ENCODE measurements around the gene ELK3. TPM values are rescaled to one million over a fixed set of nuclear protein-coding genes. Genes with fewer than 3 reads are reported as not detected.

Gene ELK3
- total and polyA plus RNA-seq, 2 of the 13 experiments (the other 11 are each of a cell fraction or from before 2014, with no cell fraction given), result 2.9 to 3.2 TPM

GRCh38 chr12:96225994-96226399 is 31.8 kb downstream of the ELK3 start (continued):
- TF ChIP-seq ZNF407 (CRISPR knock-in tag; IDR thresholded peaks at IDR 0.05; ENCODE audit: not compliant biosample characterization) (no peak), ZNF121 (CRISPR knock-in tag; IDR thresholded peaks at IDR 0.05) (peak; percentile 90), ZNF207 (IDR thresholded peaks at IDR 0.05; ENCODE audit: borderline replicate concordance) (no peak), SNAPC4 (CRISPR knock-in tag; IDR thresholded peaks at IDR 0.05) (no peak), SKI (IDR thresholded peaks at IDR 0.05; ENCODE audit: partially characterized antibody) (peak; percentile 25), HNRNPH1 (optimal IDR thresholded peaks at IDR 0.05; ENCODE audit: low read depth, low read length) (no peak), CHCHD3 (CRISPR knock-in tag; IDR thresholded peaks at IDR 0.05) (no peak), ZNF34 (CRISPR knock-in tag; IDR thresholded peaks at IDR 0.05; ENCODE audit: borderline replicate concordance) (no peak), ZGPAT (CRISPR knock-in tag; IDR thresholded peaks at IDR 0.05) (peak; percentile 52; the same call in 1 of the 2 replicates), IKZF1 (IDR thresholded peaks at IDR 0.05) (no peak), KDM1A (CRISPR knock-in tag; IDR thresholded peaks at IDR 0.05) (0 out of 2 replicates have a peak, but pooled peaks have one; percentile 21), ZBTB44 (CRISPR knock-in tag; IDR thresholded peaks at IDR 0.05) (no peak), MBD4 (IDR thresholded peaks at IDR 0.05; ENCODE audit: borderline replicate concordance, low read length) (no peak), KDM2A (CRISPR knock-in tag; IDR thresholded peaks at IDR 0.05; ENCODE audit: borderline replicate concordance, low read depth) (0 out of 2 replicates have a peak, but pooled peaks have one; percentile 26)

All from HepG2 (cell line).